Heart left ventricle (tissue), 16 donors: ENCODE measurements around the gene TREM1. TPM values are rescaled to one million over a fixed set of nuclear protein-coding genes. Genes with fewer than 3 reads are reported as not detected.

Experiments used
- ATAC-seq, 4 donors: fragments of 200-7000 bp; cut with Tn5 transposase; one replicate each; pipeline ENCODE4 v1.9.1; 2020 to 2022; ENCODE audit warnings: moderate library complexity in 4 of 4, mild to moderate bottlenecking in 3 of 4, moderate number of reproducible peaks in 1 of 4
- DNase-seq, 5 donors: peaks; one replicate each; pipeline ENCODE4 v3.0.0-alpha.2; 2020
- H3K27ac ChIP-seq, 12 donors: fragments of 200-600 bp; sonication (generic) in 4 of 12; one replicate each; pipeline versions ENCODE4 v1.5.0 to v1.8.0; 2016 to 2022; ENCODE audit warnings: mild to moderate bottlenecking in 2 of 12
- H3K27me3 ChIP-seq, 9 donors: fragments of 200-600 bp; sonication (generic) in 2 of 9; one replicate each; pipeline versions ENCODE4 v1.5.1 to v1.8.0; 2016 to 2022; ENCODE audit warnings: mild to moderate bottlenecking in 3 of 9
- H3K36me3 ChIP-seq, 9 donors: fragments of 200-600 bp; sonication (generic) in 2 of 9; one replicate each; pipeline versions ENCODE4 v1.5.0 to v1.8.0; 2018 to 2022; ENCODE audit warnings: mild to moderate bottlenecking in 2 of 9
- H3K4me1 ChIP-seq, 12 donors: fragments of 200-600 bp; sonication (generic) in 4 of 12; one replicate each; pipeline versions ENCODE4 v1.5.0 to v1.8.0; 2016 to 2022; ENCODE audit warnings: mild to moderate bottlenecking in 3 of 12
- H3K4me3 ChIP-seq, 12 donors: fragments of 200-600 bp; sonication (generic) in 4 of 12; one replicate each; pipeline versions ENCODE4 v1.5.0 to v1.8.0; 2017 to 2022; ENCODE audit warnings: mild to moderate bottlenecking in 9 of 12, moderate library complexity in 4 of 12
- H3K9me3 ChIP-seq, 12 donors: fragments of 200-600 bp; sonication (generic) in 4 of 12; one replicate each; pipeline versions ENCODE4 v1.5.0 to v1.8.0; 2016 to 2022; ENCODE audit warnings: mild to moderate bottlenecking in 1 of 12
- CTCF ChIP-seq, 12 donors: fragments of 200-600 bp; sonication (generic) in 4 of 12; IDR thresholded peaks; one replicate each; pipeline versions ENCODE4 v1.5.0 to v1.8.0; 2018 to 2022; ENCODE audit warnings: antibody characterized with exemption in 12 of 12, mild to moderate bottlenecking in 5 of 12
- POLR2A ChIP-seq, 2 donors: fragments of 450-650 bp; IDR thresholded peaks; one replicate each; pipeline ENCODE4 v1.6.1; 2017; ENCODE audit warnings: antibody characterized with exemption in 2 of 2, mild to moderate bottlenecking in 2 of 2, moderate library complexity in 2 of 2
- WGBS, 4 donors: extraction: QIAGEN DNeasy Blood & Tissue Kit in 2 of 4; methylation state at CpG; one replicate each; pipeline versions ENCODE4 v1.1.5 to v1.1.7; 2013 to 2018; 5-methylcytosine and 5-hydroxymethylcytosine counted together
- intact Hi-C, 10 donors: fragments of 100-400 bp; cut with DNase I; formaldehyde crosslinking; loops; one replicate each; pipeline versions ENCODE4 v1.11.1 to v1.14.2; 2022
- long read RNA-seq, 3 donors: library from polyadenylated mRNA; unstranded; transcript quantifications; one replicate each; pipeline ENCODE4 v2.0.0, GENCODE V29; 2020 to 2021
- polyA plus RNA-seq, 2 donors: library from polyadenylated mRNA; stranded (reverse); fragments of 200-250 nt; gene quantifications; one replicate each; pipeline ENCODE4 v1.2.3, GENCODE V29; 2013
- total RNA-seq, 9 donors: library from RNA; depleted of rRNA in 2 of 9; stranded (reverse); fragments of >200 nt in 2 of 9; fragmentation: NEBNext Ultra II Directional in 3 of 9; extraction: Animal tissue kit (Norgen Biotek cat#: 25700) in 3 of 9; gene quantifications; one replicate each; pipeline versions ENCODE4 v1.1.0 to v1.2.4, GENCODE V29; 2016 to 2023
- donor health status: ischemic (EF 13 %, LVEDD 7.1; RV severe dilation, severe dysfunction).
- donor health status: healthy with polysubstance abuse.
- donor health status: DM: no; HTN: yes; CAD: no.
- donor health status: DM: no; HTN: no; CAD: no.
- donor health status: ischemic (EF 25% LVEDD 6.9; RV normal size, moderate dysfunction).
- donor health status: ischemic (EF 25% LVEDD 5.7; RV mildly dilated, moderate dysfunction).
- donor health status: healthy.
- donor health status: DM: yes; HTN: yes; CAD: no.
- donor health status: ischemic (EF 35%, LVEDD 5.7; RV mildly dilated, moderate dysfunction).
- donor health status: nonischemic (EF 11% LVEDD 7.7; RV severe dilation, severe dysfunction).
- donor health status: DM: yes; HTN: yes; CAD: no.
- donor health status: PGD.
- donor health status: ischemic (EF 29% LVEDD 5.4; RV normal size, mild dysfunction).
- donor health status: nonischemic (EF 23%, LVEDD 6.1; RV moderate dilation, normal function).

The TREM1 gene
- total RNA-seq (10 to 100 TPM in 1 of 9 donors, 1 to 10 TPM in 3, under 1 TPM in 5; 0.19 to 11.8 (median 0.75) TPM), polyA plus RNA-seq (10 to 100 TPM in 1 of 2 donors, under 1 TPM in 1; 0.38 to 18.4 TPM)
- long read RNA-seq, donor 1 = 0 reads
- long read RNA-seq, donor 2 = 0 reads
- long read RNA-seq, donor 3, partial matches to known transcripts = 0 of 1 reads
- long read RNA-seq, donor 3, other reads (novel, unspliced or antisense) = 0 of 1 reads

GRCh38 chr6:41286544-41287346 is at the start of gene TREM1:
Gene TREM1 (minus strand): TSS chr6:41286682. CDS start chr6:41286655, 27 bp downstream.
- H3K4me3 ChIP-seq = no peak within 1 kb of the TSS
- ATAC-seq = peak; percentile 61 to 86 (median 84)
- no peaks in the 10 kb centered on the region for H3K36me3 ChIP-seq
- no peaks in the 10 kb centered on the region for H3K9me3 ChIP-seq
- H3K27me3 ChIP-seq = peaks cover 0 to 6% (median 0%) of the 10 kb centered on the region in 9 donors
- DNase-seq = peak in 4 of 5 donors; percentile 42 to 62 (median 51)
- WGBS, 4 donors = 70 to 76% (median 72%) methylated on average over 8 of the region's 8 CpGs
- intact Hi-C loops = no loop called here
- H3K27ac ChIP-seq = peak within 1 kb of the TSS in 5 of 12 donors; percentile 9 to 81 (median 34)
- TF ChIP-seq CTCF (IDR thresholded peaks at IDR 0.05) (no peak), POLR2A (IDR thresholded peaks at IDR 0.05) (no peak)
- H3K4me1 ChIP-seq = peaks cover 0 to 22% (median 0%) of the 10 kb centered on the region in 12 donors

- Histone ChIP-seq H3K4me3 (no peak overlapping the region), H3K9me3 (no peaks in the 10 kb centered on the region), H3K36me3 (no peaks in the 10 kb centered on the region), H3K4me1 (no peaks in the 10 kb centered on the region), H3K27me3 (peaks cover 0 to 21% (median 7%) of the 10 kb centered on the region in 9 donors), H3K27ac (no peak overlapping the region)
- 90 to 93% (median 91%) methylated on average over 11 of the region's 11 CpGs for WGBS, 4 donors
- no peak for DNase-seq
- intact Hi-C loops = no loop called here
- no peak for ATAC-seq
- TF ChIP-seq CTCF (IDR thresholded peaks at IDR 0.05) = no peak
- TF ChIP-seq POLR2A (IDR thresholded peaks at IDR 0.05) = no peak
Observed at GRCh38 chr6:41335943-41336342, 49.5 kb upstream of the TREM1 start.

- Histone ChIP-seq H3K36me3 (no peaks in the 10 kb centered on the region), H3K4me1 (no peaks in the 10 kb centered on the region), H3K4me3 (no peak within 1 kb of the TSS), H3K27ac (no peak within 1 kb of the TSS), H3K27me3 (peaks cover 0 to 22% (median 7%) of the 10 kb centered on the region in 9 donors), H3K9me3 (no peaks in the 10 kb centered on the region)
- intact Hi-C loops = no loop called here
- ATAC-seq = no peak
- 85 to 93% (median 88%) methylated on average over 3 to 5 of the region's 5 CpGs for WGBS, 4 donors
- no peak for TF ChIP-seq POLR2A (IDR thresholded peaks at IDR 0.05)
- TF ChIP-seq CTCF (IDR thresholded peaks at IDR 0.05) = no peak
- DNase-seq = no peak
Observed at GRCh38 chr6:41335296-41335695, 48.8 kb upstream of the TREM1 start, which contains the start of gene NCR2. Gene NCR2 (plus strand): TSS chr6:41335608. CDS start chr6:41335877, 269 bp downstream.

- intact Hi-C loops = no loop called here
- Histone ChIP-seq H3K27ac (no peak overlapping the region), H3K27me3 (peaks cover 0 to 27% (median 7%) of the 10 kb centered on the region in 9 donors), H3K4me1 (no peaks in the 10 kb centered on the region), H3K9me3 (no peaks in the 10 kb centered on the region), H3K4me3 (no peak overlapping the region), H3K36me3 (no peaks in the 10 kb centered on the region)
- 67 to 77% (median 74%) methylated on average over 11 of the region's 11 CpGs for WGBS, 4 donors
- TF ChIP-seq POLR2A (IDR thresholded peaks at IDR 0.05) (no peak), CTCF (IDR thresholded peaks at IDR 0.05) (peak in 1 of 12 donors; percentile 5)
- ATAC-seq (no peak), DNase-seq (no peak)
Observed at GRCh38 chr6:41334482-41335040, 48.1 kb upstream of the TREM1 start.
